LNCAP (cell line): ENCODE measurements around the gene IRX4.

Source experiments
- TF ChIP-seq, protein P1 (sequence below): fragments of 450-650 bp; IDR thresholded peaks from 2 replicates; pipeline ENCODE4 v1.5.1; 2017; ENCODE audit warnings: mild to moderate bottlenecking

The IRX4 gene

DNA sequence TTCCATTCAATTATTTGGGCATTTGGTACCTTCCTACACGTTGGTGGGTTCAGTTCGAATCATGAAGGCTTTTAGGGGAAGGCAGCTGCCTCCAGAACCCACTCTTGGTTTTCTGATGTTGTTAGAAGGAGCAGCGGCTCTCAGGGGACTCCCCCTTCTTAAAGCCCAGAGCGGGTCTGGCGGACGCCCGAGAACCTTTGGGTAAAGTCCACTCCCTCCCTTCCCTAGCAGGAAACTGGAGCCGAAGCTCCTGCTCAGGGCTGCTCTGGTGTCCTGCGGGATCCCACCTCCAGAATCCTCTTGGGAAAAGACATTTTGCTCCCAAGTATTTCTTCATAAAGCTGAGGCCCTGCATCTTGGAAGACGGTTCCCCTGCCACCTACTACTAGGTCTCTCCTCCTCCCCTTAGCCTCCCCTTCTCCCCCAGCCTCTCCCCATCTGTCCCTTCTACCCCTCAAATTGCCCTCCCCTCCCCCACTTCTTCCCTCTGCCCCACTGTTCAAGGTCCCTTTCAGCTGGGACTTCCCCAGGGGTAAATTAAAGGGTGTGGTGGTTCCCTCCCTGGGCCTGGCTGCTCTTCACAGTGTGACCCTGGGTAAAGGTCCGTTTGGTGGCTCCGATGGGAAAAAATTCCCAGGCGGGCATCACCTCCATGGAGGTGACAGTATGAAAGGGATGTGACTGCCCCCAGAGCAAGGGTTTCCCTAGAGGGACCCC, 9.3 kb downstream of the IRX4 start:
- TF ChIP-seq, protein P1, sequence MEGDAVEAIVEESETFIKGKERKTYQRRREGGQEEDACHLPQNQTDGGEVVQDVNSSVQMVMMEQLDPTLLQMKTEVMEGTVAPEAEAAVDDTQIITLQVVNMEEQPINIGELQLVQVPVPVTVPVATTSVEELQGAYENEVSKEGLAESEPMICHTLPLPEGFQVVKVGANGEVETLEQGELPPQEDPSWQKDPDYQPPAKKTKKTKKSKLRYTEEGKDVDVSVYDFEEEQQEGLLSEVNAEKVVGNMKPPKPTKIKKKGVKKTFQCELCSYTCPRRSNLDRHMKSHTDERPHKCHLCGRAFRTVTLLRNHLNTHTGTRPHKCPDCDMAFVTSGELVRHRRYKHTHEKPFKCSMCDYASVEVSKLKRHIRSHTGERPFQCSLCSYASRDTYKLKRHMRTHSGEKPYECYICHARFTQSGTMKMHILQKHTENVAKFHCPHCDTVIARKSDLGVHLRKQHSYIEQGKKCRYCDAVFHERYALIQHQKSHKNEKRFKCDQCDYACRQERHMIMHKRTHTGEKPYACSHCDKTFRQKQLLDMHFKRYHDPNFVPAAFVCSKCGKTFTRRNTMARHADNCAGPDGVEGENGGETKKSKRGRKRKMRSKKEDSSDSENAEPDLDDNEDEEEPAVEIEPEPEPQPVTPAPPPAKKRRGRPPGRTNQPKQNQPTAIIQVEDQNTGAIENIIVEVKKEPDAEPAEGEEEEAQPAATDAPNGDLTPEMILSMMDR: no peak

DNA sequence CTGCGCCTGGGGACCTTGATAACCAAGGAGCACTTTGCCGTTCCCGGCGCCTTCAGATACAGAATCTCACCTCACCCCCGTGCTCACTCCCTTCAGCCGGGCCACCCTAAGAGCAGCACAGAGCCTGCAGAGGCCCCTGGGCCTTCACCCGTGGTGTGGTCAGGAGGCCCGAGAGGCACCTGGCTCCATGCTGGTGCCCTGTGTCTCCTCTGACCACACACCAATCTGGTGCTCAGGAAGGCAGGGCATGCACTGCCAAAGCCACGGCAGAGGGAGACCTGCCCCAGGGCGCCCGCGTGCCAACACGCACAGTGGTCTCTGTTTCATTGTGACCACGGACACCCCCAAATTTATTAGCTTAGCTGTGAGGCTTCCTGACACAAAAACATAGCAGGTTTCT, 11.3 kb downstream of the IRX4 start:
- TF ChIP-seq, protein P1: no peak

DNA sequence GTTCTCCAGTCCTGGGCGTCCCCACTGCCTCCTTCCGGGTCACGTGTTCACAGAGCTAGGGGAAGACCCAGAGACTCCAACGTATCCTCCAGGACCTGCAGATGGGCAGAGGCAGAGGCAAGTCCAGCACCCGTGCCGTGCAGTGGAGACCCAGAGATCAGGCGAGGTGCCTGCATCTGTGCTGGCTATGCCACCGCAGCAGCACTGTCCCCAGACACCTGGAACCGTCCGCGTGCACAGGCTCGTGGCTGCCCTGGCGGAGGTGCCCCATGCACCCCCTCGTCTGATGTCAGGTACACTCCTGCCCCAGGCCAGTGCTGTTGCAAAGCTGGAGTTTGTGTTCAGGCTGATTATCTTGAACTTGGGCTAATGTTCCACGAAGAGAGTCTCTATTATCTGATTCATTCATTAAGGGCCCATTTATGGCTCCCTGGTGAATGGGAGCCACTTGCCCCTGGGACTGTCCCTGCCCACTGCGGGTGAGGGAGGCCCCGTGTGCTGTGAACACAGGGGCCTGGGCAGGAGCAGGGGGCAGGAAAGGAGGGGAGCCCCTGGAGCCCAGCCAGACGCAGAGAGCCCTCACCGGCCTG, 13.7 kb downstream of the IRX4 start:
- TF ChIP-seq, protein P1: no peak

DNA sequence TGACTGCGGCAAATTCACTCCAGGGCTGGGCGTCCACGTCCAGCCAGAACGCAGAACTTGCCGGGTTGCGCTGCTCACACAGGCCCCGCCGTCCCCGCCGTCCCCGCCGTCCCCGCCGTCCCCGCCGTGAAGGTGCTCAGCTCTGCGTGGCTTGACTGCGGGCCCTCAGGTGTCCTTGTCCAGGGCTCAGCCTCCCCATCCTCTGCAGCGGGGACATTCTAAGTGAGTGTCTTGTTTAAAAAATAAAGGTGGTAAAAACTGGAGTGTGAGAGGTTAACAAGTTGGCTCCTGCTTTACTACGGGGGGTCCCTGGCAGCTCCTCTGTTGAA, 14.9 kb downstream of the IRX4 start:
- TF ChIP-seq, protein P1: no peak

DNA sequence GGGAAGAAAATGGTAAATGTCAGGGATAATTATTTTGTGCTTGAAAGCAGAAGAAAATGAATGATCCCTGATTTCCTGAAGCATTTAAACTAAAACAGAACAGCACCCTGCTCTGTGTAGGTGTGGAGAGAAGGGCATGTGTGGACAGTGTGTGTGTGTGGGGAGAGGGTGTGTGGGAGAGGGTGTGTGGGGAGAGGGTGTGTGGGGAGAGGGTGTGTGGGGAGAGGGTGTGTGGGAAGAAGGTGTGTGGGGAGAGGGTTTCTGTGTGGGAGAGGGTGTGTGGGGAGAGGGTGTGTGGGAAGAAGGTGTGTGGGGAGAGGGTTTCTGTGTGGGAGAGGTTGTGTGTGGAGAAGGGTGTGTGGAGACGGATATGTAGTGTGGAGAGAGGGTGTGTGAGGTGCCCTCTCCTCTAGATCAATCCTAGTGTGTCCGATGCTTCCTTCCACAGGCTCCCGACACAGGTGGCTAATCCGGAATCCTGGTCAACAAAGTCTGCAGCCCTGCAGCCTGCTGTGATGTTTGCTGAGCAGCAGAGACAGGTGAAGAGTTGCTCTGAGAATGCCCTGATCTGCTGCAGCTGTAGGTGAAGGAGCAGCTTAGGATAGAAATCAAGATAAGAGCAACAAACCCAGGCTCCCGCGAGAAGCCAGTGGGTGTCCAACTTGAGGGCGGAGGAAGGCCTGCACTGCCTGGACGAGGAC, 15.5 kb downstream of the IRX4 start:
- TF ChIP-seq, protein P1: no peak

DNA sequence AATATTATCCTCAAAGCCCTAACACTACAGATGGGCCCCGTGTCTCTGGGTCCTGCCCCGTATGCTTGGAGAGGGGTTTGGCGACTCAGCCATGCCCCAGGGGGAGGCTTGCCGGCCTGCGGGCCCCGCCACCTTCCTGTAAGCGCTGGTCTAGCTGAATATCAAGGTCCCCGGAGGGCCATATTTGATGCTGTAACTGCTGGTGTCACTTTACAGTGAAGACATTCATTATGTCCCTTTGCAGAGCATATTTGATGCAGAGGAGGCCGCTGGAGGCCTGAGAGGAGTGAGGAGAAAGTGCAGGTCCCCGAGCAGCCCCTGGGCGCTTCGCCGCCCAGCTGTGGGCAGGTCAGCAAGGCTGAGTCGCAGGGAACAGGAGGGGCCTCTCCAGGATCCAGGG, 16.8 kb downstream of the IRX4 start:
- TF ChIP-seq, protein P1: no peak

DNA sequence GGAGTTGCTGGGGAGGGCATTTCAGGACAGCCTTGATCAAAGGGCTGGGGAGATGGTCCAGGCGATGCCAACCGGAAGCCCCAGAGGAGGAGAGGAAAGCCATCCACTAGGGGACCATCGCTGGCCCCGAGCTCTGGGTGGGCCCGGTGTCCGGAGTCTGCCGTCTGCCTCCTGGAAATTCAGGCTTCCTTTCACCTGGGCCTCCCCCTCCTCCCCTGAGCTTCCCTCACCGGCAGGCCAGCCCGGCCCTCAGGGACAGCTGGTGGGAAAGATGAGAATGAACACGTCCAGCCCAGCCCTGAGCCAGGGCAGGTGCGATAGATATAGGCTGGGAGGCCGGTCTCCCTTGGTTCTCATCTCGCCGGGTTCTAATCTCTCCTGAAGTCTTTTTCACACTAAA, 17.2 kb downstream of the IRX4 start:
- TF ChIP-seq, protein P1: no peak
